Osteoblast (primary cell): Measurements from ENCODE around the gene OST4. TPM values are rescaled to one million over a fixed set of nuclear protein-coding genes. Genes with fewer than 3 reads are reported as not detected.
A peak's percentile ranks its signal among the peaks of the same experiment; 100 is the strongest.
"Not testable (repeated sequence)": the region's sequence is repeated elsewhere in the genome, so short reads cannot be mapped to it uniquely, and the experiment has no call there.

Experiments used
- DNase-seq: peaks from one replicate; pipeline ENCODE4 v3.0.0; 2011; ENCODE audit warnings: low spot score, mixed read lengths; ENCODE audit not compliant: insufficient read length; ENCODE audit errors: missing footprints
- H2AFZ ChIP-seq: 2 replicates; pipeline ENCODE4 v1.6.0; 2011; ENCODE audit warnings: mild to moderate bottlenecking, low read length
- H3K27ac ChIP-seq: 2 replicates; pipeline ENCODE4 v1.5.1; 2011; ENCODE audit warnings: mild to moderate bottlenecking, low read depth, low read length, moderate library complexity
- H3K27me3 ChIP-seq: 2 replicates; pipeline ENCODE4 v1.6.0; 2012; ENCODE audit warnings: mild to moderate bottlenecking, control low read depth, inconsistent platforms, low read length, moderate library complexity; ENCODE audit not compliant: insufficient read depth
- H3K36me3 ChIP-seq: 2 replicates; pipeline ENCODE4 v1.5.1; 2011; ENCODE audit warnings: mild to moderate bottlenecking, low read length, control low read depth, moderate library complexity; ENCODE audit not compliant: insufficient read depth
- H3K4me1 ChIP-seq: 2 replicates; pipeline ENCODE4 v1.5.1; 2011; ENCODE audit warnings: mild to moderate bottlenecking, low read length, control low read depth, moderate library complexity; ENCODE audit not compliant: insufficient read depth
- H3K4me2 ChIP-seq: 2 replicates; pipeline ENCODE4 v1.6.0; 2011; ENCODE audit warnings: mild to moderate bottlenecking, low read length; ENCODE audit not compliant: insufficient read depth
- H3K4me3 ChIP-seq: fragments of 200-600 bp; sonication (generic); 3 replicates; pipeline ENCODE4 v1.5.1; 2012; ENCODE audit warnings: mild to moderate bottlenecking, low read length, inconsistent platforms; ENCODE audit not compliant: insufficient read depth
- H3K79me2 ChIP-seq: 2 replicates; pipeline ENCODE4 v1.6.0; 2012; ENCODE audit warnings: mild to moderate bottlenecking, low read length, control low read depth, inconsistent platforms; ENCODE audit not compliant: insufficient read depth
- H3K9me3 ChIP-seq: 2 replicates; pipeline ENCODE4 v1.5.1; 2011; ENCODE audit warnings: low read depth, low read length, control low read depth
- H4K20me1 ChIP-seq: 2 replicates; pipeline ENCODE4 v1.6.0; 2012; ENCODE audit warnings: mild to moderate bottlenecking, low read length, control low read depth; ENCODE audit not compliant: insufficient read depth
- total RNA-seq: library from RNA; depleted of rRNA; stranded (reverse); fragments of >200 nt; gene quantifications from 2 replicates; pipeline ENCODE4 v1.2.3, GENCODE V29; 2012
- TF ChIP-seq, protein P1 (sequence below): IDR thresholded peaks from 2 replicates; pipeline ENCODE4 v1.5.1; 2011; ENCODE audit warnings: mild to moderate bottlenecking, low read depth, low read length, moderate library complexity; ENCODE audit errors: extremely low read depth

OST4 gene
- total RNA-seq: 202 and 235 TPM in 2 replicates

DNA sequence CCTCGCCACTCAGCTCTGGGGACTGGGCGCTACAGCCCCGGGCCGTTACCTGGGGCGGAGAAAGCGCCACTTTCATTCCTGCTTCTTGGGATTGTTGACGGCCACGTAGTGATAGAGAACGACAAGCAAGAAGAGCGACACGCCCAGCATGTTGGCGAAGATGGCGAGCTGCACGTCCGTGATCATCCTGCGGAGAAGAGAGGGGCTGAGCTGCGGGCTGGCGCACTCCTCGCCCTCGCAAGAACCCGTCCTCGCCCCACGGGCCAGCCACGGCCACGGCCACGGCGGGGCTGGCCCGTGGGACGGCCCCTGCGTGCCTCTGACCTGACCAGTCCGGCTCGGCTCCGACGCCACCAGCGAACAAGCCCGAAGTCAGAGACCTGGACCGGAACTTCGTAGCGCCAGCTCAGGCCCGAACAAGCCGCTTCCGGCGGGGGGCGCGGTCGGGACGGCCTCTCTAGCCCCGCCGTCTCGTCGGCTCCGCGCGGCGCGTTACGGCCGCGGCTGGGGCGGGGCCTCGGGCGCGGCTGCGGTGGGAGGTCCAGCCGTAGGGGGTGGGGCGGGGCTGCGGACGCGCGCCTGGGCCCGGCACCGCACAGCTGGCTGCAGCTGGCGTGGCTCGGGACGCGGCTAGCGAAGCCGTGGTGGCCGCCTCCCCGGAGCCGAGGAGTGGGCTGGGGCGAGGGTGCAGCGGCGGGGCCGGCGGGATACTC, at the start of gene OST4:
Gene OST4, minus strand, starts transcription at position 378 of the 713 bp plus-strand sequence.
- H4K20me1 ChIP-seq: peaks cover 29% of the 10 kb centered on the region
- H3K27ac ChIP-seq: peak within 1 kb of the TSS; percentile 90
- H3K4me2 ChIP-seq: peak within 1 kb of the TSS; percentile 97
- TF ChIP-seq, protein P1, sequence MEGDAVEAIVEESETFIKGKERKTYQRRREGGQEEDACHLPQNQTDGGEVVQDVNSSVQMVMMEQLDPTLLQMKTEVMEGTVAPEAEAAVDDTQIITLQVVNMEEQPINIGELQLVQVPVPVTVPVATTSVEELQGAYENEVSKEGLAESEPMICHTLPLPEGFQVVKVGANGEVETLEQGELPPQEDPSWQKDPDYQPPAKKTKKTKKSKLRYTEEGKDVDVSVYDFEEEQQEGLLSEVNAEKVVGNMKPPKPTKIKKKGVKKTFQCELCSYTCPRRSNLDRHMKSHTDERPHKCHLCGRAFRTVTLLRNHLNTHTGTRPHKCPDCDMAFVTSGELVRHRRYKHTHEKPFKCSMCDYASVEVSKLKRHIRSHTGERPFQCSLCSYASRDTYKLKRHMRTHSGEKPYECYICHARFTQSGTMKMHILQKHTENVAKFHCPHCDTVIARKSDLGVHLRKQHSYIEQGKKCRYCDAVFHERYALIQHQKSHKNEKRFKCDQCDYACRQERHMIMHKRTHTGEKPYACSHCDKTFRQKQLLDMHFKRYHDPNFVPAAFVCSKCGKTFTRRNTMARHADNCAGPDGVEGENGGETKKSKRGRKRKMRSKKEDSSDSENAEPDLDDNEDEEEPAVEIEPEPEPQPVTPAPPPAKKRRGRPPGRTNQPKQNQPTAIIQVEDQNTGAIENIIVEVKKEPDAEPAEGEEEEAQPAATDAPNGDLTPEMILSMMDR: no peak
- H3K4me3 ChIP-seq: peak within 1 kb of the TSS; percentile 99
- no peaks in the 10 kb centered on the region for H3K9me3 ChIP-seq
- peaks cover 42% of the 10 kb centered on the region for H3K79me2 ChIP-seq
- peak within 1 kb of the TSS; percentile 85 for H2AFZ ChIP-seq
- no peaks in the 10 kb centered on the region for H3K27me3 ChIP-seq
- H3K36me3 ChIP-seq: peaks cover 30% of the 10 kb centered on the region
- DNase-seq: peak; percentile 99
- H3K4me1 ChIP-seq: peaks cover 56% of the 10 kb centered on the region

DNA sequence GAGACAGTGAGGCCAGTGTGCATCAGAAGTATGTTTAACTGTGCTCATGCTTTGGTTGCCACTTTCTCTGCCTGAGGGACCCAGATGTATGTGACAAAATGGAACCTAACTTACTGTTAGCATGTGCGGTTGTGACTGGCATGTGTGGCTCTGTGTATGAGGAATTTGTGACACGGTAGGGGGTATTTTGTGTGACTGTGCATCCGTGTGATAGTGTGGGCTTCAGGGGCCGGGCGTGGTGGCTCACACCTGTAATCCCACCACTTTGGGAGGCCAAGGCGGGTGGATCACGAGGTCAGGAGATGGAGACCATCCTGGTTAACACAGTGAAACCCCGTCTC, 47.8 kb upstream of the OST4 start:
- H3K27ac ChIP-seq, H3K9me3 ChIP-seq: not testable (repeated sequence)
- H2AFZ ChIP-seq: peak overlapping the region; percentile 65

DNA sequence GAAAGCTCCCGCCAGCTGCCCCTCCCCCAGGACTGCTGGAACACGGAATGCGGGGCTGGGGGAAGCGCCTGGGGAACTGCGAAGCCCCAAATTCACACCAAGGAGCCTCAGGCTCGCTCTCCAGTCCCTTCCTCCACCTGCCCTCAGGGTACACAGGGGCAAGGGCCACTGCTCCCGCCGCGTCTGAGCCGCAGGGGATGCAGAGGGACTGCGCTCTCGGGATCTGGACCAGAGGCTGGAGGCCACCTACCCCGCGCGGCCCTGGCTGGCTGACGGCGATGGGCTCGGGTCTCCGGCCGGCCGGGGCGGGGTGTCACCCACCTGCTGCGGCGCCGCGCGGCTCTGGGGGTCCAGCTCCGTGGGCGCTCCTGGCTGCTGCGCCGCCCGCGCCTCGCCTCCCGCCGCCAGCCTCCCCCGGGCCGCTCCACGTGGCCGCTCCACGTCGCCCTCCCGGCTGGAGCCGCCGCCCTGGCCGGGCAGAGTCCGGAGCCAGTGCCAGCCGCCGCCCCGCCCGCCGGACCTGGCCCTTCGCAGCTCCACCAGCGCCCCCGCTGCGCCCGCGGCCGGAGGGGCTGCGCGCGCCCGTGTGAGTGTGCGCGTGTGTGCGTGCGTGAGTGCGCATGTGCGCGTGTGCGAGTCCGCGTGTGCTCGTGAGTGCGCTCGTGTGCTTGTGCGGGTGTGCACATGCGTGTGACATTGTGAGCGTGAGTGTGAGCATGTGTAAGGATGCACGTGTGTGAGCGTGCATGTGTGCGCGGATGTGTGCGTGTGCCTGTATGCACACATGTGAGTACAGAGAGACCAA, 47.3 kb upstream of the OST4 start, which contains the start of gene CGREF1:
Gene CGREF1, minus strand, starts transcription at position 604 of the 805 bp plus-strand sequence. CDS start 14,762 bp downstream, outside the sequence.
- Histone ChIP-seq H4K20me1 (peaks cover 3% of the 10 kb centered on the region), H3K79me2 (no peaks in the 10 kb centered on the region), H3K9me3 (no peaks in the 10 kb centered on the region), H3K27me3 (peaks cover 43% of the 10 kb centered on the region), H2AFZ (peak within 1 kb of the TSS; percentile 77), H3K4me2 (peak within 1 kb of the TSS; percentile 91), H3K36me3 (no peaks in the 10 kb centered on the region), H3K4me1 (peaks cover 3% of the 10 kb centered on the region), H3K4me3 (peak within 1 kb of the TSS; percentile 70), H3K27ac (no peak within 1 kb of the TSS)
- DNase-seq: peak; percentile 97
- TF ChIP-seq, protein P1: no peak

More for the DNA sequence above, 47.8 kb upstream of the OST4 start:
- H3K79me2 ChIP-seq, DNase-seq, H3K4me1 ChIP-seq, H3K36me3 ChIP-seq, H4K20me1 ChIP-seq: not testable (repeated sequence)
- peaks cover 43% of the 10 kb centered on the region for H3K27me3 ChIP-seq
- H3K4me3 ChIP-seq: peak overlapping the region; percentile 70
- H3K4me2 ChIP-seq: peak overlapping the region; percentile 91

DNA sequence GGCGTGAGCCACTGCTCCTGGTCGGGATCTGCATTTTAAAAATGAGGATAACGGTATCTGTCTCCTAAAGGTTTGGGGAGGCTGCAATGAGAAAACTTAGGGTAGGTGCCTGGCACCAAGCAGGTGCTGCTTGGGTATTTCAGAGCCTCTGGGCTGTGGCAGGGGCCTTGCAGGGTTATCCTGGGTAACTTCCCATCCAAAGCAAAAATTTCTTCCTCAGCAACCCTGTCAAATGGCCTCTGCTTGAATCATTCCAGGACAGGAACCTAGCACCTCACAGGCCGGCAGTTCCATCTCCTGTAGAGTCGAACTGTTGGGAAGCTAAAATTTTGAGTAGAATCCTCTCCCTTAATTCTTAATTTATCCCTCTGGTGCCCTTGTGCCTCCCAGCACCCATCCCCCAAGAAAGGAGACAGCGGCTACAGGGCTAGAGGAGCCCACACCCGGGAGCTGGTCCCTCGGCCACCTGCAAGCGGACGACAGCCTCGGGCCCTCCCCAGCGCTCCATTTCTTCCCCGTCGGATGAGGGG, 46.6 kb upstream of the OST4 start:
- DNase-seq: peak; percentile 84
- Histone ChIP-seq H3K27me3 (peaks cover 43% of the 10 kb centered on the region), H3K79me2 (no peaks in the 10 kb centered on the region), H3K4me3 (peak overlapping the region; percentile 70), H3K27ac (no peak overlapping the region), H3K36me3 (no peaks in the 10 kb centered on the region), H2AFZ (peak overlapping the region; percentile 77), H3K4me1 (no peaks in the 10 kb centered on the region), H3K9me3 (no peaks in the 10 kb centered on the region), H3K4me2 (peak overlapping the region; percentile 91), H4K20me1 (peaks cover 3% of the 10 kb centered on the region)
- TF ChIP-seq, protein P1: no peak
